SKM-1 (cell line): ENCODE measurements around the gene ANXA7.
"Not testable (repeated sequence)": the region's sequence is repeated elsewhere in the genome, so short reads cannot be mapped to it uniquely, and the experiment has no call there.

ENCODE experiments used
- DNase-seq: peaks from one replicate; lab custom pipeline; 2025; ENCODE audit not compliant: unreplicated experiment; lab: John Stamatoyannopoulos, UW

The ANXA7 gene

GRCh38 chr10:73340121-73340520 is 73.7 kb downstream of the ANXA7 start:
- DNase-seq, result no peak

- no peak for DNase-seq
Measured at GRCh38 chr10:73339436-73339835, 74.4 kb downstream of the ANXA7 start.

GRCh38 chr10:73338801-73339368 is 75.0 kb downstream of the ANXA7 start:
- no peak for DNase-seq

- DNase-seq, result no peak
Measured at GRCh38 chr10:73333202-73333601, 80.7 kb downstream of the ANXA7 start.

- no peak for DNase-seq
Measured at GRCh38 chr10:73332379-73332778, 81.5 kb downstream of the ANXA7 start.

- not testable (repeated sequence) for DNase-seq
Measured at GRCh38 chr10:73328523-73328922, 85.3 kb downstream of the ANXA7 start.

GRCh38 chr10:73325290-73325689 is 88.6 kb downstream of the ANXA7 start:
- not testable (repeated sequence) for DNase-seq
